NCI-H526 (cell line): ENCODE data around the gene ZNF729.
"Not testable (repeated sequence)": the region's sequence is repeated elsewhere in the genome, so short reads cannot be mapped to it uniquely, and the experiment has no call there.

Source experiments
- DNase-seq, 2 experiments: peaks; one replicate each; lab custom pipeline; 2025; lab: John Stamatoyannopoulos, UW

ZNF729 gene

GRCh38 chr19:22286151-22286810 is at the start of gene ZNF729:
Gene ZNF729, plus strand, starts transcription at chr19:22286441. Its CDS starts 85 bp downstream, at chr19:22286526.
- no peak for DNase-seq

- DNase-seq = no peak
Measured at GRCh38 chr19:22256856-22257255, 29.4 kb upstream of the ZNF729 start.

- DNase-seq = no peak
Measured at GRCh38 chr19:22257381-22257780, 28.9 kb upstream of the ZNF729 start.

GRCh38 chr19:22257916-22258315 is 28.3 kb upstream of the ZNF729 start:
- no peak for DNase-seq

- no peak for DNase-seq
Measured at GRCh38 chr19:22260499-22260898, 25.7 kb upstream of the ZNF729 start.

- no peak for DNase-seq
Measured at GRCh38 chr19:22261596-22261995, 24.6 kb upstream of the ZNF729 start.

GRCh38 chr19:22263121-22263520 is 23.1 kb upstream of the ZNF729 start:
- DNase-seq = no peak

GRCh38 chr19:22321554-22321953 is 35.3 kb downstream of the ZNF729 start:
- not testable (repeated sequence) for DNase-seq

GRCh38 chr19:22326219-22326618 is 40.0 kb downstream of the ZNF729 start:
- no peak for DNase-seq

GRCh38 chr19:22327321-22327720 is 41.1 kb downstream of the ZNF729 start:
- DNase-seq = no peak

GRCh38 chr19:22331521-22331920 is 45.3 kb downstream of the ZNF729 start:
- no peak for DNase-seq

- no peak for DNase-seq
Measured at GRCh38 chr19:22332924-22333323, 46.7 kb downstream of the ZNF729 start.

- no peak for DNase-seq
Measured at GRCh38 chr19:22335716-22336115, 49.5 kb downstream of the ZNF729 start.

GRCh38 chr19:22354665-22355064 is 68.4 kb downstream of the ZNF729 start:
- DNase-seq = no peak
